ENCODE data around the gene CLIP1.
"Not testable (repeated sequence)": the region's sequence is repeated elsewhere in the genome, so short reads cannot be mapped to it uniquely, and the experiment has no call there.

The CLIP1 gene
- 123 to 168 reads per million in 2 donors for total RNA-seq

GRCh38 chr12:122421821-122422729 lies at the start of gene CLIP1:
Gene CLIP1 (minus strand): TSS chr12:122422669. CDS start chr12:122380452, 42,217 bp downstream.
- peak; percentile 43 for DNase-seq

- DNase-seq = no peak
Measured at GRCh38 chr12:122471324-122472226, 49.1 kb upstream of the CLIP1 start.

GRCh38 chr12:122470576-122470975 lies 48.1 kb upstream of the CLIP1 start:
- not testable (repeated sequence) for DNase-seq

GRCh38 chr12:122469856-122470255 lies 47.4 kb upstream of the CLIP1 start:
- not testable (repeated sequence) for DNase-seq

GRCh38 chr12:122467983-122468382 lies 45.5 kb upstream of the CLIP1 start:
- no peak for DNase-seq

- DNase-seq = not testable (repeated sequence)
Measured at GRCh38 chr12:122464317-122465042, 42.0 kb upstream of the CLIP1 start.

- no peak for DNase-seq
Measured at GRCh38 chr12:122460641-122461040, 38.2 kb upstream of the CLIP1 start.

GRCh38 chr12:122460061-122460460 lies 37.6 kb upstream of the CLIP1 start:
- no peak for DNase-seq

- no peak for DNase-seq
Measured at GRCh38 chr12:122459211-122459610, 36.7 kb upstream of the CLIP1 start.

- no peak for DNase-seq
Measured at GRCh38 chr12:122458105-122459035, 35.9 kb upstream of the CLIP1 start.

- no peak for DNase-seq
Measured at GRCh38 chr12:122457627-122458026, 35.2 kb upstream of the CLIP1 start.

- DNase-seq = no peak
Measured at GRCh38 chr12:122454739-122455138, 32.3 kb upstream of the CLIP1 start.

GRCh38 chr12:122454250-122454721 lies 31.8 kb upstream of the CLIP1 start:
- no peak for DNase-seq

GRCh38 chr12:122452701-122453285 lies 30.3 kb upstream of the CLIP1 start:
- DNase-seq = no peak

GRCh38 chr12:122449317-122449716 lies 26.8 kb upstream of the CLIP1 start:
- no peak for DNase-seq

- DNase-seq = not testable (repeated sequence)
Measured at GRCh38 chr12:122447825-122448224, 25.4 kb upstream of the CLIP1 start.

- not testable (repeated sequence) for DNase-seq
Measured at GRCh38 chr12:122446390-122446789, 23.9 kb upstream of the CLIP1 start.

- DNase-seq = not testable (repeated sequence)
Measured at GRCh38 chr12:122444071-122444470, 21.6 kb upstream of the CLIP1 start.

GRCh38 chr12:122438822-122439221 lies 16.4 kb upstream of the CLIP1 start:
- DNase-seq = not testable (repeated sequence)

- DNase-seq = no peak
Measured at GRCh38 chr12:122437656-122438121, 15.2 kb upstream of the CLIP1 start.

GRCh38 chr12:122435186-122435585 lies 12.7 kb upstream of the CLIP1 start:
- no peak for DNase-seq
